KMS-11 (cell line): ENCODE measurements around the gene MED9.

Experiments
- H2AFZ ChIP-seq: fragments of 200-600 bp; sonication (generic); 2 replicates; pipeline ENCODE4 v1.6.1; 2016; ENCODE audit warnings: antibody characterized with exemption, mixed run types, low read depth
- H3K27ac ChIP-seq: fragments of 200-600 bp; sonication (generic); 2 replicates; pipeline ENCODE4 v1.6.1; 2016; ENCODE audit warnings: mild to moderate bottlenecking, mixed run types
- H3K27me3 ChIP-seq: fragments of 200-600 bp; sonication (generic); 2 replicates; pipeline ENCODE4 v1.6.1; 2017; ENCODE audit warnings: mild to moderate bottlenecking, low read depth, mixed run types, moderate library complexity; ENCODE audit not compliant: insufficient read depth
- H3K36me3 ChIP-seq: fragments of 200-600 bp; sonication (generic); 2 replicates; pipeline ENCODE4 v1.6.1; 2017; ENCODE audit warnings: mild to moderate bottlenecking, mixed run types; ENCODE audit not compliant: insufficient read depth
- H3K4me1 ChIP-seq: fragments of 200-600 bp; sonication (generic); 2 replicates; pipeline ENCODE4 v1.6.1; 2016; ENCODE audit warnings: mild to moderate bottlenecking, low read depth, mixed run types; ENCODE audit not compliant: poor library complexity, severe bottlenecking
- H3K4me2 ChIP-seq: fragments of 200-600 bp; sonication (generic); 2 replicates; pipeline ENCODE4 v1.7.0; 2016; ENCODE audit warnings: mild to moderate bottlenecking, mixed run types
- H3K4me3 ChIP-seq: fragments of 200-600 bp; sonication (generic); IDR thresholded peaks from 2 replicates; pipeline ENCODE4 v1.6.1; 2017; ENCODE audit warnings: low read depth, low read length, mixed read lengths; ENCODE audit not compliant: insufficient read depth
- H3K79me2 ChIP-seq: fragments of 200-600 bp; sonication (generic); 2 replicates; pipeline ENCODE4 v1.6.1; 2016; ENCODE audit warnings: low read depth, mixed run types; ENCODE audit not compliant: insufficient read depth
- H3K9ac ChIP-seq: fragments of 200-600 bp; sonication (generic); 2 replicates; pipeline ENCODE4 v1.6.1; 2016; ENCODE audit warnings: mild to moderate bottlenecking, mixed run types
- H4K20me1 ChIP-seq: fragments of 200-600 bp; sonication (generic); 2 replicates; pipeline ENCODE4 v1.6.1; 2016; ENCODE audit warnings: mild to moderate bottlenecking, mixed run types; ENCODE audit not compliant: insufficient read depth
- TF ChIP-seq, protein P1 (sequence below): fragments of 200-600 bp; sonication (generic); conservative IDR thresholded peaks from 2 replicates; pipeline ENCODE4 v1.6.1; 2017; ENCODE audit warnings: low read depth, mild to moderate bottlenecking, antibody characterized with exemption, low read length, moderate library complexity, mixed read lengths

Gene MED9

DNA sequence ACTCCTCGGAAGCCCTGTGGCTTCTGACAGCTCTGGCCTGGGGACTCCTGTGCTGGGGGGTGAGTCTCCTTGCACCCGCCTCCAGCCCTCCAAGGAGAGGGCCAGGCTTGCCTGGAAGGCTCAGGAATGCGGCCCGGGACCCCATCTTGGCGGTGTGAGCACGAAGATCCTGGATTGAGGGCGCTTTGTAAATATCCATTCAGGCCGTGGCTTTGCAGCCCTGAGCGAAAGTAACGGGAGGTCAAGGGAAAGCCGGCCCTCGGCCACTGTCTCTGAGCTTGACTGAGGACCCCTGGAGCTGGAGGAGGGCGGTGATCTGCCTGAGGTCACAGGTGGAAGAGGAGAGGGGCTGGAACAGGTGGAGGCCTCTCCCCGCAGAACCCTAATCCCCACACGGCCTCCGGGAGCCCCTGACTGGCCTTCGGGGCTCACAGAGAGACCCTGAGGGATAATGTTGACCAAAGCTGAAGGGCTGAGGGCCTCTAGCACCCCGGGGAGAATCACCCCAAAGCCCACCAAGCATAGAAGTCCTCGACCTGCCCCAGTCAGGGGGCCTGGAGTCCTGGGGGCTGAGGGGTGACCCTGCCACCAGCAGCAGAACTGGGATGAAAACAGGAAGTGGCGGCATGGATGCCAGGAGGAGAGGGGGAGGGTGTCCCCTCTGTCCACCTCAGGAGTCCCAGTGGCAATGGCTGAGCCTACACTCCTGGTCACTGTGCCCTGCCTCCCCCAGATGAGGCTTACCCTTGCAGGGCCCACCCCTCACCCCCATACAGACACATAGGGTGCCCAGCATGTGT is 27.7 kb downstream of the MED9 start:
- TF ChIP-seq, protein P1, sequence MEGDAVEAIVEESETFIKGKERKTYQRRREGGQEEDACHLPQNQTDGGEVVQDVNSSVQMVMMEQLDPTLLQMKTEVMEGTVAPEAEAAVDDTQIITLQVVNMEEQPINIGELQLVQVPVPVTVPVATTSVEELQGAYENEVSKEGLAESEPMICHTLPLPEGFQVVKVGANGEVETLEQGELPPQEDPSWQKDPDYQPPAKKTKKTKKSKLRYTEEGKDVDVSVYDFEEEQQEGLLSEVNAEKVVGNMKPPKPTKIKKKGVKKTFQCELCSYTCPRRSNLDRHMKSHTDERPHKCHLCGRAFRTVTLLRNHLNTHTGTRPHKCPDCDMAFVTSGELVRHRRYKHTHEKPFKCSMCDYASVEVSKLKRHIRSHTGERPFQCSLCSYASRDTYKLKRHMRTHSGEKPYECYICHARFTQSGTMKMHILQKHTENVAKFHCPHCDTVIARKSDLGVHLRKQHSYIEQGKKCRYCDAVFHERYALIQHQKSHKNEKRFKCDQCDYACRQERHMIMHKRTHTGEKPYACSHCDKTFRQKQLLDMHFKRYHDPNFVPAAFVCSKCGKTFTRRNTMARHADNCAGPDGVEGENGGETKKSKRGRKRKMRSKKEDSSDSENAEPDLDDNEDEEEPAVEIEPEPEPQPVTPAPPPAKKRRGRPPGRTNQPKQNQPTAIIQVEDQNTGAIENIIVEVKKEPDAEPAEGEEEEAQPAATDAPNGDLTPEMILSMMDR = no peak
- H3K4me3 ChIP-seq = no peak overlapping the region
- no peak overlapping the region for H3K4me2 ChIP-seq
- H3K36me3 ChIP-seq = no peaks in the 10 kb centered on the region
- H2AFZ ChIP-seq = no peak overlapping the region
- no peaks in the 10 kb centered on the region for H3K79me2 ChIP-seq
- no peaks in the 10 kb centered on the region for H3K4me1 ChIP-seq
- H3K27ac ChIP-seq = no peak overlapping the region
- H3K27me3 ChIP-seq = no peaks in the 10 kb centered on the region
- no peaks in the 10 kb centered on the region for H4K20me1 ChIP-seq
- no peak overlapping the region for H3K9ac ChIP-seq

DNA sequence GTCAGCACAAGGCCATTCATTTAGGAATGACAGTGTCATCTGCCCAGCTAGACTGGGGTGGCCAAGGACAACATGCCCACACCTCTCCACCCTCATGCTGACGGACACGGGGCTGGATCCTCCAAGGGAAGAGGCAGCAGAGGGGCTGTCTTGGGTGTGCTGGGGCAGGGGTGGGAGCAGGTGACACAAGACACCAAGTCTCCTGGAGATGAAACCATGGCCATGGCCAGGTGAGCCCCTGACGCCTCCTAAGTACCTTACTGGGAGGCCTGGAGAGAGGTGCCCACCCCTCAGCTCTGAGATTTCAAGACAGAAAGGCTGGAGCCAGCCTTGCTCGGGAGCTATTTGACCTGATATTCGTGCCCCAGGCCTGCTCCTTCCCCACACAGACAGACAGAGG is 28.4 kb downstream of the MED9 start:
- Histone ChIP-seq H4K20me1 (no peaks in the 10 kb centered on the region), H3K9ac (no peak overlapping the region), H3K4me1 (no peaks in the 10 kb centered on the region), H3K79me2 (no peaks in the 10 kb centered on the region), H3K36me3 (no peaks in the 10 kb centered on the region), H3K27ac (no peak overlapping the region), H3K4me3 (no peak overlapping the region), H3K4me2 (no peak overlapping the region), H3K27me3 (no peaks in the 10 kb centered on the region), H2AFZ (no peak overlapping the region)
- TF ChIP-seq, protein P1 = no peak

DNA sequence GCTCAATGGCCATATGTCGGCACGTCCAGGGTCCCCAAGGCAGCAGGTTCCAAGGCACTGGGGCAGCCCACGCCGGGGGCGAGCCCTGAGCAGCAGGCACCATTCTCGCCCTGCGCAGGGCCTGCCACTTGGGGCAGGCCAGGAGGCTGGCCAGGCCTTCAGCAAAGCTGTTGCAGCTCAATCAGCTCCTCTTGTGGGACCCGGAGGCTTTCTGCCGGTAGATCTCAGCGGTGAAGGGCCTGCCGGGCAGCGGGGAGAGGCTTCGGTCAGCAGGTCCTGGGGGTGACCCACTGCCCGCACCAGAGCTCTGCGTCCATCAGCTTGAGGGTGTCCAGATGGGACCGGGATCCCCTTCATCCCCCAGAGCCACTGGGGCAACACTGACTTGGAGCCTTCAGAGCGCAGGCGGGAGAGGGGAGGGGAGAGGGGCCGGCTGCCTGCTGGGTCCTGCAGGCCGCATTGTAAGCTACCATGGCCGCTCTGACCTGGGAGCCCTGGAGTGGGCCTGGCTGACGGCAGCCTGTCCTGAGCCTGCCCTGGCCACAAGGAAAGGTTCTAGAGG is 28.9 kb downstream of the MED9 start:
- H3K27me3 ChIP-seq = no peaks in the 10 kb centered on the region
- H3K27ac ChIP-seq = no peak overlapping the region
- no peaks in the 10 kb centered on the region for H4K20me1 ChIP-seq
- H3K4me2 ChIP-seq = no peak overlapping the region
- no peaks in the 10 kb centered on the region for H3K79me2 ChIP-seq
- no peak overlapping the region for H2AFZ ChIP-seq
- no peaks in the 10 kb centered on the region for H3K36me3 ChIP-seq
- TF ChIP-seq, protein P1 = no peak
- no peak overlapping the region for H3K4me3 ChIP-seq
- no peaks in the 10 kb centered on the region for H3K4me1 ChIP-seq
- H3K9ac ChIP-seq = no peak overlapping the region

DNA sequence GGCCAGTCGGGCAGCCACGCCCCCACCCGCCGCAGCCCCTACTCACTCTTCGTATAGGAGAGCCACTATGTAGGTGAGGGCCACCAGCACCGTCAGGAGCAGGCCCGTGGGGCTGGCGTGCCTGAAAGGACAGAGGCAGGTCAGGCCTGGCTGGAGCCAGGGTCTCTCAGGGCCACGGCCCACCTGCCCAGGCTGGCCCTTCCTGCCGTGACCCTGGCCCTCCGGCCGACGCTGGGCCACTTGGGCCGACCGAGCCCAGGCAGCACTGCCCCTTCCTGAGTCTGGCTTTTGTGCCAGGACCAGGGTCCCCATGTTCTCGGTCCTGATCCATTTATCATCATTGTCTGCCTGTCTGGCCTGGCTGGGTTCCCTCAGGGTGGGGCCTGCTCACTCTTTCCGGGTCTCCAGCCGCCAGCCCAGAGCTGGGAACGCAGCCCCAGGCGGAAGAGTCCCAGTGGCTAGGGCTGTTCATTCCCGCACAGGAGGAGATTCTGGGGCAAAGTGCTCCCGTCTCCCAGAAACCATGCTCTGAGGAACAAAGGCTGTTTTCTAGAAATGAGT is 29.5 kb downstream of the MED9 start:
- Histone ChIP-seq H3K4me3 (no peak overlapping the region), H3K9ac (no peak overlapping the region)

More for the DNA sequence above, 29.5 kb downstream of the MED9 start:
- H4K20me1 ChIP-seq = no peaks in the 10 kb centered on the region
- no peaks in the 10 kb centered on the region for H3K79me2 ChIP-seq
- H3K27ac ChIP-seq = no peak overlapping the region
- no peak overlapping the region for H3K4me2 ChIP-seq
- H3K4me1 ChIP-seq = no peaks in the 10 kb centered on the region
- H3K27me3 ChIP-seq = no peaks in the 10 kb centered on the region
- TF ChIP-seq, protein P1 = no peak
- H2AFZ ChIP-seq = no peak overlapping the region
- H3K36me3 ChIP-seq = no peaks in the 10 kb centered on the region
